MCF 10A (cell line): Measurements from ENCODE around the gene ASAP3. TPM values are rescaled to one million over a fixed set of nuclear protein-coding genes. Genes with fewer than 3 reads are reported as not detected.

Experiments used
- BruUV-seq: library from RNA; stranded (reverse); fragments of 400-500 nt; replicated peaks from 2 replicates; lab custom pipeline; 2021; lab: Mats Ljungman, UMichigan
- CTCF ChIA-PET: fragments of 300-600 bp; sonication (Branson Sonifier 250); formaldehyde crosslinking; extraction: SDS; loops from one replicate; lab custom pipeline; 2021; ENCODE audit warnings: antibody characterized with exemption, inconsistent platforms; lab: Yijun Ruan, JAX
- POLR2A ChIA-PET: fragments of 300-600, 350-650 bp; sonication (Branson Sonifier 250); formaldehyde crosslinking; extraction: SDS; loops from one replicate; lab custom pipeline; 2020; ENCODE audit warnings: antibody characterized with exemption, inconsistent platforms; lab: Yijun Ruan, JAX
- DNase-seq: peaks from one replicate; pipeline ENCODE4 v3.0.0-alpha.2; 2018; ENCODE audit not compliant: unreplicated experiment
- H3K27ac Mint-ChIP-seq: one replicate; pipeline ENCODE4 v1.8.0; 2022; ENCODE audit warnings: mild to moderate bottlenecking, low read depth, mixed read lengths; ENCODE audit not compliant: unreplicated experiment
- H3K27me3 Mint-ChIP-seq: one replicate; pipeline ENCODE4 v1.8.0; 2022; ENCODE audit warnings: mixed read lengths; ENCODE audit not compliant: insufficient read depth, unreplicated experiment
- H3K36me3 Mint-ChIP-seq: one replicate; pipeline ENCODE4 v1.8.0; 2022; ENCODE audit warnings: mild to moderate bottlenecking, moderate library complexity, mixed read lengths; ENCODE audit not compliant: insufficient read depth, unreplicated experiment
- H3K4me1 Mint-ChIP-seq: one replicate; pipeline ENCODE4 v1.8.0; 2022; ENCODE audit warnings: mixed read lengths; ENCODE audit not compliant: insufficient read depth, unreplicated experiment
- H3K4me3 Mint-ChIP-seq: one replicate; pipeline ENCODE4 v1.8.0; 2022; ENCODE audit warnings: mild to moderate bottlenecking, moderate library complexity, mixed read lengths; ENCODE audit not compliant: unreplicated experiment
- H3K9me3 Mint-ChIP-seq: one replicate; pipeline ENCODE4 v1.8.0; 2022; ENCODE audit warnings: mixed read lengths; ENCODE audit not compliant: unreplicated experiment
- intact Hi-C: fragments of 100-400 bp; cut with micrococcal nuclease; formaldehyde crosslinking; loops from 2 replicates; pipeline ENCODE4 v1.14.1; 2022
- total RNA-seq: library from RNA; stranded (reverse); gene quantifications from 2 replicates; pipeline ENCODE4 v1.2.3, GENCODE V29; 2022
- TF ChIP-seq, protein P1 (sequence below): fragments of 200-600 bp; IDR thresholded peaks from one replicate; pipeline ENCODE4 v1.8.0; 2022; ENCODE audit warnings: antibody characterized with exemption, mild to moderate bottlenecking; ENCODE audit not compliant: unreplicated experiment

The ASAP3 gene
- total RNA-seq, 1 experiment from 2014 or later: 11.1 TPM

DNA sequence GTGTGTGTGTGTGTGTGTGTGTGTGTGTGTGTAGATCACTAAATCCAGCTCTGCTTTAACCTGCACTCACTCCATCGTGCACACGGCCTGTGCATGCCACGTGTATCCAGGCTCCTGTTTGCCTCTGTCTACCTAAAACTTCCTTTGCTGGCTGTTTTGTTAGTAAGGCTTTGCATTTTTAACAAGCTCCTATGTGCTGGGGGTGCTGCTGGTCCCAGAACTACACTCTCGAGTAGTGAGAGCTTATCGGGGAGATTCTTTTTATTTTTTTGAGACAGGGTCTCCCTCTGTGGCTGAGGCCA is 58.8 kb downstream of the ASAP3 start:
- TF ChIP-seq, protein P1, sequence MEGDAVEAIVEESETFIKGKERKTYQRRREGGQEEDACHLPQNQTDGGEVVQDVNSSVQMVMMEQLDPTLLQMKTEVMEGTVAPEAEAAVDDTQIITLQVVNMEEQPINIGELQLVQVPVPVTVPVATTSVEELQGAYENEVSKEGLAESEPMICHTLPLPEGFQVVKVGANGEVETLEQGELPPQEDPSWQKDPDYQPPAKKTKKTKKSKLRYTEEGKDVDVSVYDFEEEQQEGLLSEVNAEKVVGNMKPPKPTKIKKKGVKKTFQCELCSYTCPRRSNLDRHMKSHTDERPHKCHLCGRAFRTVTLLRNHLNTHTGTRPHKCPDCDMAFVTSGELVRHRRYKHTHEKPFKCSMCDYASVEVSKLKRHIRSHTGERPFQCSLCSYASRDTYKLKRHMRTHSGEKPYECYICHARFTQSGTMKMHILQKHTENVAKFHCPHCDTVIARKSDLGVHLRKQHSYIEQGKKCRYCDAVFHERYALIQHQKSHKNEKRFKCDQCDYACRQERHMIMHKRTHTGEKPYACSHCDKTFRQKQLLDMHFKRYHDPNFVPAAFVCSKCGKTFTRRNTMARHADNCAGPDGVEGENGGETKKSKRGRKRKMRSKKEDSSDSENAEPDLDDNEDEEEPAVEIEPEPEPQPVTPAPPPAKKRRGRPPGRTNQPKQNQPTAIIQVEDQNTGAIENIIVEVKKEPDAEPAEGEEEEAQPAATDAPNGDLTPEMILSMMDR: no peak
- ChIA-PET POLR2A (interaction anchor here (0.9 kb wide), 1 partner anchor 57 kb away, joined by 3 read pairs; no protein-coding TSS in a partner anchor), CTCF (interaction anchor here (1.1 kb wide), 1 partner anchor 72 kb away, joined by 6 read pairs; no protein-coding TSS in a partner anchor)
- Mint-ChIP-seq H3K4me1 (peaks cover 8% of the 10 kb centered on the region), H3K4me3 (no peak overlapping the region), H3K36me3 (peaks cover 40% of the 10 kb centered on the region), H3K27me3 (no peaks in the 10 kb centered on the region), H3K27ac (no peak overlapping the region), H3K9me3 (no peaks in the 10 kb centered on the region)
- BruUV-seq: no TSS peak
- no peak for DNase-seq
- intact Hi-C loops: no loop called here

GRCh38 chr1:23424293-23425192 is 59.4 kb downstream of the ASAP3 start, which contains the start of gene TCEA3:
TCEA3 (minus strand) TSS chr1:23424748; CDS start chr1:23424633, 115 bp downstream.
- intact Hi-C loops: no loop called here
- Mint-ChIP-seq H3K4me3 (no peak within 1 kb of the TSS), H3K27me3 (no peaks in the 10 kb centered on the region), H3K36me3 (peaks cover 35% of the 10 kb centered on the region), H3K4me1 (peaks cover 8% of the 10 kb centered on the region), H3K27ac (no peak within 1 kb of the TSS), H3K9me3 (no peaks in the 10 kb centered on the region)
- TF ChIP-seq, protein P1: no peak
- POLR2A ChIA-PET: no interaction called here
- CTCF ChIA-PET: interaction anchor here (1.1 kb wide), 1 partner anchor 73 kb away, joined by 6 read pairs; no protein-coding TSS in a partner anchor
- no peak for DNase-seq
- BruUV-seq: no TSS peak

GRCh38 chr1:23423415-23424292 is 60.3 kb downstream of the ASAP3 start:
- H3K9me3 Mint-ChIP-seq: no peaks in the 10 kb centered on the region
- H3K36me3 Mint-ChIP-seq: peaks cover 31% of the 10 kb centered on the region
- peaks cover 8% of the 10 kb centered on the region for H3K4me1 Mint-ChIP-seq
- POLR2A ChIA-PET: interaction anchor here (1.2 kb wide), 1 partner anchor 11 kb away, joined by 3 read pairs; no protein-coding TSS in a partner anchor
- H3K27ac Mint-ChIP-seq: no peak overlapping the region
- no TSS peak for BruUV-seq
- CTCF ChIA-PET: no interaction called here
- no peak for DNase-seq
- intact Hi-C loops: no loop called here
- H3K4me3 Mint-ChIP-seq: no peak overlapping the region
- no peaks in the 10 kb centered on the region for H3K27me3 Mint-ChIP-seq
- TF ChIP-seq, protein P1: no peak

DNA sequence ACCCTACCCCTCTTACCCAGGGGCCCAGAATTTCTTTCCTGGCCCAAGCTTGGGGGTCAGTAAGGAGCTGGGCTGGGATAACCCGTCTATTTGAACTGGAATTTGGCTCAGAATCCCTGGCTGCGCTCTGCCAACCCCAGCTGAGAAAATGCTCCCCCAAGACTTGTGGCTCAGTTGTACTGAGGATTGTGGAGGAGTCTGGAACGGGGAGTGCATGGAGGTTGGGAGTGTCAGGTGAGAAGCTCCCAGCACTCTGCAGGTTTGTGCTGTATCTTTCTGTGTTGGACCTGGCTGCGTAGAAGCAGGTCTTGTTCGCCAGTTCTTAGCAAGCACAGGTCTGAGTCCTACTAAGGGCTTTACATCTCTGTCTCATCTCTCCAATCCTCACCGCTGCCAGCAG is 61.0 kb downstream of the ASAP3 start:
- intact Hi-C loops: no loop called here
- ChIA-PET CTCF (interaction anchor here (0.5 kb wide), 1 partner anchor 647 kb away, joined by 3 read pairs; no protein-coding TSS in a partner anchor), POLR2A (interaction anchor here (0.9 to 1.2 kb wide), 3 partner anchors 10 to 79 kb away, joined by 3 to 4 read pairs (median 3); partner anchors contain the start of gene HNRNPR)
- no TSS peak for BruUV-seq
- DNase-seq: no peak
- H3K4me3 Mint-ChIP-seq: no peak overlapping the region
- H3K27ac Mint-ChIP-seq: no peak overlapping the region
- H3K27me3 Mint-ChIP-seq: no peaks in the 10 kb centered on the region
- no peaks in the 10 kb centered on the region for H3K9me3 Mint-ChIP-seq
- TF ChIP-seq, protein P1: no peak
- peaks cover 31% of the 10 kb centered on the region for H3K36me3 Mint-ChIP-seq
- peaks cover 8% of the 10 kb centered on the region for H3K4me1 Mint-ChIP-seq
